Mesenchymal stem cell (in vitro differentiated cells and primary cell): Measurements from ENCODE around the gene HNRNPL.
"Not testable (repeated sequence)": the region's sequence is repeated elsewhere in the genome, so short reads cannot be mapped to it uniquely, and the experiment has no call there.

Source experiments
- DNase-seq: peaks from one replicate; pipeline ENCODE4 v3.0.0-alpha.2; 2013
- H2AFZ ChIP-seq: one replicate; pipeline ENCODE4 v1.6.1; 2013; ENCODE audit warnings: low read depth, mild to moderate bottlenecking, control low read depth, inconsistent platforms, low read length, moderate library complexity
- H2AK5ac ChIP-seq: 2 replicates; pipeline ENCODE4 v1.6.1; 2013; ENCODE audit warnings: low read length, moderate library complexity, mild to moderate bottlenecking, inconsistent platforms; ENCODE audit not compliant: severe bottlenecking
- H2BK120ac ChIP-seq: one replicate; pipeline ENCODE4 v1.6.1; 2013; ENCODE audit warnings: low read depth, mild to moderate bottlenecking, inconsistent platforms, low read length, moderate library complexity
- H2BK12ac ChIP-seq, 2 experiments: one replicate each; pipeline ENCODE4 v1.6.1; 2013; ENCODE audit warnings: inconsistent platforms in 2 of 2, low read length in 2 of 2, mild to moderate bottlenecking in 2 of 2, moderate library complexity in 2 of 2, control low read depth in 1 of 2
- H2BK15ac ChIP-seq: one replicate; pipeline ENCODE4 v1.6.1; 2013; ENCODE audit warnings: mild to moderate bottlenecking, low read depth, inconsistent platforms; ENCODE audit not compliant: poor library complexity, severe bottlenecking
- H2BK5ac ChIP-seq: 2 replicates; pipeline ENCODE4 v1.6.1; 2013; ENCODE audit warnings: low read depth, mild to moderate bottlenecking, low read length, control low read depth, inconsistent platforms; ENCODE audit not compliant: poor library complexity, severe bottlenecking
- H3K14ac ChIP-seq, 2 experiments: one replicate each; pipeline ENCODE4 v1.6.1; 2013; ENCODE audit warnings: inconsistent platforms in 2 of 2, low read length in 2 of 2, control low read depth in 1 of 2, mild to moderate bottlenecking in 1 of 2, moderate library complexity in 1 of 2
- H3K18ac ChIP-seq, 2 experiments: one replicate each; pipeline ENCODE4 v1.6.1; 2013; ENCODE audit warnings: inconsistent platforms in 2 of 2, low read length in 2 of 2, control low read depth in 1 of 2, low read depth in 1 of 2, mild to moderate bottlenecking in 1 of 2
- H3K23ac ChIP-seq, 2 experiments: one replicate each; pipeline ENCODE4 v1.6.1; 2013; ENCODE audit warnings: inconsistent platforms in 2 of 2, low read length in 2 of 2, mild to moderate bottlenecking in 2 of 2, moderate library complexity in 2 of 2, control low read depth in 1 of 2
- H3K27ac ChIP-seq: 2 replicates; pipeline ENCODE4 v1.5.1; 2013; ENCODE audit warnings: mild to moderate bottlenecking, moderate library complexity, low read length, control low read depth, inconsistent platforms; ENCODE audit not compliant: poor library complexity, severe bottlenecking
- H3K27me3 ChIP-seq, 2 experiments: 2 replicates each; pipeline versions ENCODE4 v1.6.1 to v1.7.0; 2013; ENCODE audit warnings: low read length in 2 of 2, mild to moderate bottlenecking in 2 of 2, moderate library complexity in 2 of 2, control low read depth in 1 of 2, inconsistent platforms in 1 of 2; ENCODE audit not compliant: control insufficient read depth in 1 of 2, insufficient read depth in 1 of 2
- H3K36me3 ChIP-seq, 2 experiments: 2 replicates each; pipeline versions ENCODE4 v1.6.1 to v1.7.0; 2013; ENCODE audit warnings: low read length in 2 of 2, control low read depth in 1 of 2, inconsistent platforms in 1 of 2, low read depth in 1 of 2, mild to moderate bottlenecking in 1 of 2; ENCODE audit not compliant: insufficient read depth in 2 of 2, control insufficient read depth in 1 of 2
- H3K4ac ChIP-seq, 2 experiments: one replicate each; pipeline ENCODE4 v1.6.1; 2013; ENCODE audit warnings: inconsistent platforms in 2 of 2, low read length in 2 of 2, mild to moderate bottlenecking in 2 of 2, moderate library complexity in 2 of 2, control low read depth in 1 of 2, low read depth in 1 of 2
- H3K4me1 ChIP-seq: 2 replicates; pipeline ENCODE4 v1.6.1; 2013; ENCODE audit warnings: low read depth, low read length, control low read depth; ENCODE audit not compliant: control insufficient read depth, insufficient read depth
- H3K4me2 ChIP-seq: 2 replicates; pipeline ENCODE4 v1.6.1; 2013; ENCODE audit warnings: low read length, mild to moderate bottlenecking, inconsistent platforms; ENCODE audit not compliant: poor library complexity, severe bottlenecking
- H3K4me3 ChIP-seq, 2 experiments: 2 replicates each; pipeline versions ENCODE4 v1.5.1 to v1.7.0; 2013; ENCODE audit warnings: low read length in 2 of 2, mild to moderate bottlenecking in 2 of 2, control low read depth in 1 of 2, low read depth in 1 of 2; ENCODE audit not compliant: insufficient read depth in 1 of 2
- H3K79me1 ChIP-seq: replicated peaks from 2 replicates; pipeline ENCODE4 v1.6.1; 2013; ENCODE audit warnings: mild to moderate bottlenecking, control low read depth, low read length, inconsistent platforms; ENCODE audit not compliant: poor library complexity, severe bottlenecking
- H3K9ac ChIP-seq: 2 replicates; pipeline ENCODE4 v1.7.0; 2013; ENCODE audit warnings: mild to moderate bottlenecking, low read length, moderate library complexity
- H3K9me3 ChIP-seq: 2 replicates; pipeline ENCODE4 v1.7.0; 2013; ENCODE audit warnings: mild to moderate bottlenecking, low read length; ENCODE audit not compliant: control insufficient read depth
- H4K8ac ChIP-seq: one replicate; pipeline ENCODE4 v1.6.1; 2013; ENCODE audit warnings: inconsistent platforms, mild to moderate bottlenecking, low read length, moderate library complexity
- H4K91ac ChIP-seq: one replicate; pipeline ENCODE4 v1.6.1; 2013; ENCODE audit warnings: mild to moderate bottlenecking, low read length, inconsistent platforms
- WGBS: methylation state at CpG from one replicate; pipeline ENCODE4 v1.1.7; 2013; ENCODE audit warnings: mixed read lengths; 5-methylcytosine and 5-hydroxymethylcytosine counted together

Gene HNRNPL

GRCh38 chr19:38801359-38802095 is 48.3 kb downstream of the HNRNPL start:
- H3K14ac ChIP-seq, result no peak overlapping the region
- H3K36me3 ChIP-seq, result no peaks in the 10 kb centered on the region
- H2BK15ac ChIP-seq, result no peak overlapping the region
- no peak overlapping the region for H2BK12ac ChIP-seq
- no peak overlapping the region for H2AFZ ChIP-seq
- no peak overlapping the region for H3K4ac ChIP-seq
- H3K79me1 ChIP-seq, result no peaks in the 10 kb centered on the region
- no peak for DNase-seq
- no peak overlapping the region for H4K8ac ChIP-seq
- H4K91ac ChIP-seq, result no peak overlapping the region
- H3K18ac ChIP-seq, result no peak overlapping the region
- H2BK5ac ChIP-seq, result no peak overlapping the region
- no peak overlapping the region for H3K4me2 ChIP-seq
- H3K27ac ChIP-seq, result no peak overlapping the region
- H2BK120ac ChIP-seq, result no peak overlapping the region
- no peaks in the 10 kb centered on the region for H3K9me3 ChIP-seq
- H3K27me3 ChIP-seq, result no peaks in the 10 kb centered on the region
- 94% methylated on average over 11 of the region's 12 CpGs for WGBS
- peaks cover 2% of the 10 kb centered on the region for H3K4me1 ChIP-seq
- no peak overlapping the region for H3K9ac ChIP-seq
- H2AK5ac ChIP-seq, result no peak overlapping the region
- H3K23ac ChIP-seq, result no peak overlapping the region
- H3K4me3 ChIP-seq, result no peak overlapping the region

GRCh38 chr19:38800577-38801347 is 49.0 kb downstream of the HNRNPL start:
- no peak overlapping the region for H2BK12ac ChIP-seq
- H2AFZ ChIP-seq, result no peak overlapping the region
- no peak overlapping the region for H2BK5ac ChIP-seq
- DNase-seq, result no peak
- H3K4me3 ChIP-seq, result no peak overlapping the region
- no peaks in the 10 kb centered on the region for H3K79me1 ChIP-seq
- no peak overlapping the region for H4K8ac ChIP-seq
- no peak overlapping the region for H3K4ac ChIP-seq
- H3K4me1 ChIP-seq, result peaks cover 2% of the 10 kb centered on the region
- no peak overlapping the region for H3K27ac ChIP-seq
- H2BK120ac ChIP-seq, result no peak overlapping the region
- H2AK5ac ChIP-seq, result no peak overlapping the region
- H3K23ac ChIP-seq, result no peak overlapping the region
- H3K9me3 ChIP-seq, result no peaks in the 10 kb centered on the region
- no peak overlapping the region for H3K4me2 ChIP-seq
- no peaks in the 10 kb centered on the region for H3K36me3 ChIP-seq
- no peak overlapping the region for H3K18ac ChIP-seq
- no peak overlapping the region for H4K91ac ChIP-seq
- no peak overlapping the region for H2BK15ac ChIP-seq
- 92% methylated on average over 5 of the region's 5 CpGs for WGBS
- H3K27me3 ChIP-seq, result no peaks in the 10 kb centered on the region
- no peak overlapping the region for H3K14ac ChIP-seq
- no peak overlapping the region for H3K9ac ChIP-seq

- Histone ChIP-seq H2BK120ac (no peak overlapping the region), H3K23ac (no peak overlapping the region), H3K4me2 (no peak overlapping the region), H3K4ac (no peak overlapping the region), H3K9ac (no peak overlapping the region), H4K8ac (no peak overlapping the region), H2AFZ (no peak overlapping the region), H3K4me3 (no peak overlapping the region), H2AK5ac (no peak overlapping the region), H4K91ac (no peak overlapping the region), H3K79me1 (no peaks in the 10 kb centered on the region), H3K4me1 (peaks cover 2% of the 10 kb centered on the region), H3K9me3 (no peaks in the 10 kb centered on the region), H2BK12ac (no peak overlapping the region), H3K36me3 (no peaks in the 10 kb centered on the region), H3K27ac (no peak overlapping the region), H3K18ac (no peak overlapping the region), H3K14ac (no peak overlapping the region), H2BK15ac (no peak overlapping the region), H3K27me3 (peaks cover 0 to 1% of the 10 kb centered on the region in 2 experiments), H2BK5ac (no peak overlapping the region)
- peak; percentile 80 for DNase-seq
- WGBS, result 66% methylated on average over 3 of the region's 10 CpGs
Observed at GRCh38 chr19:38799104-38799503, 50.7 kb downstream of the HNRNPL start.

GRCh38 chr19:38797781-38798180 is 52.0 kb downstream of the HNRNPL start:
- not testable (repeated sequence) for H3K27ac ChIP-seq, H2AK5ac ChIP-seq, H2AFZ ChIP-seq, H4K8ac ChIP-seq, H3K4me3 ChIP-seq, H2BK12ac ChIP-seq, H2BK15ac ChIP-seq, H3K23ac ChIP-seq, DNase-seq, H2BK120ac ChIP-seq, H3K79me1 ChIP-seq, H3K4ac ChIP-seq, H3K18ac ChIP-seq, H3K4me1 ChIP-seq, H3K14ac ChIP-seq, H3K9me3 ChIP-seq, H4K91ac ChIP-seq, H3K36me3 ChIP-seq, H2BK5ac ChIP-seq, H3K9ac ChIP-seq, H3K27me3 ChIP-seq, H3K4me2 ChIP-seq
- WGBS, result no CpG with 5 or more reads among the region's 33 CpGs
